ENCODE measurements around the gene RRBP1.

The RRBP1 gene

DNA sequence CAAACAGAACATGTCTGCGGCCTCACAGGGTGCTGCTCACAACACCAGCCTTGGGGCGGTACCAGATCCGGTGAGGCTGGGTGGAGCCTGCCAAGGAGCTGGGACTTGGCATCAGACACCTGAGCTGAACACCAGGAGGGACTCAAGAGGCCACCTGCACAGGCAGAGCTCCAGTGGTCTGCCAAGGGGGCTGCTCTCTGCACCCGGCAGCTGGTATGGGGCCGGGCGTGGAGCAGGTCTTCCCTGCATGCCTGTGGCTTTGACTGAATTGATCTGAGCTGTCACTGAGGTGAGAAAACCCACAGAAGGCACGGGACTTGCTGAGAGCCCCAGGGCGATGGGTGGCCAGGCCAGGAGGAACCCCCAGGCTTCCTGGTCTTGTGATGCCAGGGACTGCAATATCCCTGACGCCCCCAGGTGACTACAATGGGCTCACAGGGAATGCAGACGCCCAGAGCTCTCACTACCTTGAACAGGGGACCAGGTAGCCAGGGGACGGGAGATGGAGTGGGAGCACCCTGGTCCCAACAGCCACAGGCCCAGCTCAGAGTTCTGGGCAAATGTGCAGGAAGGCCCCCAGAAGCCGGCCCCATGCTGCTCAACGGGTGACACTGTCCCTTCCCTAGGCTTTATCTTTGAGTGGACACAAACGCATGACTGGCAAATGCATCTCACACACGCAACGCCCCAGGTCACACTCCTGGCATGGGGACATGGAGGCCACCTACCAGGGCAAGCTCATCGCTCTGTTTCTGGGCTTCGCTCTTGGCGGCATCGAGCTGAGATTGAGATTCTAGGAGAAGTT lies 64.0 kb downstream of the RRBP1 start:
- DNase-seq, result no peak

- no peak for DNase-seq
Observed at GRCh38 chr20:17617212-17617867, 64.7 kb downstream of the RRBP1 start.

- no peak for DNase-seq
Observed at GRCh38 chr20:17616480-17617211, 65.4 kb downstream of the RRBP1 start.

GRCh38 chr20:17615645-17616479 lies 66.2 kb downstream of the RRBP1 start:
- DNase-seq, result no peak

GRCh38 chr20:17614812-17615644 lies 67.0 kb downstream of the RRBP1 start:
- DNase-seq, result no peak

DNA sequence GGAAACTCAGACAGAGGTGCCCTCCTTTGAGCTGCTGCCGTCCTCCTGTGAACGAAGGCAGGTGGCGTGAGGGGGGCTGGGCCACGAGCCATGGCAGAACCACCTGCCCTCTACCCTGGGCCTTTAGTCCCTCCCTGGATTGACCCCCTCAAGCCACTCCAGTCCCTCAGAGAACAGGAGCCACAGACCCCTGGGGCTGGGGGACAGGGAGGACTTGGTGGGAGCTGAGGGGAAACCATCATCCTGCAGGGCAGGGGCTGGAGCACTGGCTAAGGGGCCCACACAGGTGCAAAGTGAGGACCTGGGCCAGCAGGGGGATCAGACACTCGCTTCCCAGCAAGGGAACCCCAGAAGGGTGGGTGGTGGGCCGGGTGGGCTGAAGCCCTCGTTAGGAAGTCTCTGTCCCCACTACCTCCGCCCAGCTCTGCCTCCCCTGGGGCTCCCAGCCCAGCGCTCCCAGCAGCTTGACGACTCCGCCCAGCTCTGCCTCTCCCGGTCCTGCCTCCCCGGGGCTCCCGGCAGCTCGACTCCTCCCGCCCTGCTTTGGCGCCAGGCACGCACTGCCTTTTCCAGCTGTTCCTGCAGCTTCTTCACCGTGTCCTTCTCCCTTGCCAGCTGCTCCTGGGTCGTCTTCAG lies 67.7 kb downstream of the RRBP1 start:
- no peak for DNase-seq

DNA sequence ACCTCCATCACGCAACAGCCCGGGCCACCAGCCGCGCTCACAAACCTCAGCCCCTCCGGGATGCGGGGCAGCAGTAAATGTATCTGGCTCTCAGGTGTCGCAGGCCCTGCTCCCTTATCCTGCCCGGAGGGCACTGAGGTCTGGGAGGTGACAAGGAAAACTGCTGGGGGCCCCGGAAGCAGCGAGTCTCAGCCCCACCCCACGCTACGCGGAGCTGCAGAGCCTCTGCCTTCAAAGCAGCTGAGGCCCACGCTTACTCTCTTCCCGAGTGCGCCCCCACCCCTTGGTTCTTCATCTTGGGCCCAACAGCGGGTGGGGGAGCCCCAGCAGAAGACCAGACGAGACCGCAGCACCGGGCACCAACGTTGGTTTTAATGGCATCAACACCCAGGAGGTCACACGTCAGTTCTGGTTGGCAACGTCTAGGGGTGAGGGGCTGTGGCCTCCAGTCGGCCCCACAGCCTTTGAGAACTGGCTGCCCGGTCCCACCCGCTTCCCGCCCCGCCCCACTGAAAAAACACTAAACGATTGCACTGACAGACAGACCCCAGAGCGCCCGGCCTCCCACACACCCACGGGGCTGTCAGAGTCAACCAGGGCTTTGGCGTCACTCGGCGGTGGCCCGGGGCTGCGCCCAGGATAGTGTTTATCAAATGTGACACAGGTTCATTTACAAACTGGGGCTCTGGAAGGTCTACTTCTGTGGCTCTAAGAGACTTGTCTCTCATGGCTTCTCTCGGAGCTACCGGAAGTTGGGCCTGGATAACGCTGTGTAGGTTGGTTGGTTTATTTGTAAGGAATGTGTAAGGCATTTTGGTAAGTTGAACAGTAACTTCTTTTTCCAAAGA lies 68.5 kb downstream of the RRBP1 start:
- no peak for DNase-seq

DNA sequence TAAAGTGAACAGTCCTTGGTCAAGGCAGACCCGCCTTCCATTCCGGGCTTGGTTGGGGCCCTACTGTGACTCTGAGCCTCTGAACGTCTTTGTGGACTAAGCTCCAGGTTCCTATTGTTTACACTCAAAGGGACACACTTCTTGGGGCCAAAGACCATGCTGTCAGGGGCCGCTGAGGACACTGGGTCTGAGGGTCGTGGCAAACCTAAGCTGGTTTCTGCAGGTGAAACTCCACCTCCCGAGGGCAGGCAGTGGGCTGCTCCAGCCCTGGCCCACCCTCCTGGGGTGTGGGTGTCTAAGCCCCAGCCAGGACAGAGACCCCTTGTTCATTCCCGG lies 69.1 kb downstream of the RRBP1 start:
- no peak for DNase-seq

DNA sequence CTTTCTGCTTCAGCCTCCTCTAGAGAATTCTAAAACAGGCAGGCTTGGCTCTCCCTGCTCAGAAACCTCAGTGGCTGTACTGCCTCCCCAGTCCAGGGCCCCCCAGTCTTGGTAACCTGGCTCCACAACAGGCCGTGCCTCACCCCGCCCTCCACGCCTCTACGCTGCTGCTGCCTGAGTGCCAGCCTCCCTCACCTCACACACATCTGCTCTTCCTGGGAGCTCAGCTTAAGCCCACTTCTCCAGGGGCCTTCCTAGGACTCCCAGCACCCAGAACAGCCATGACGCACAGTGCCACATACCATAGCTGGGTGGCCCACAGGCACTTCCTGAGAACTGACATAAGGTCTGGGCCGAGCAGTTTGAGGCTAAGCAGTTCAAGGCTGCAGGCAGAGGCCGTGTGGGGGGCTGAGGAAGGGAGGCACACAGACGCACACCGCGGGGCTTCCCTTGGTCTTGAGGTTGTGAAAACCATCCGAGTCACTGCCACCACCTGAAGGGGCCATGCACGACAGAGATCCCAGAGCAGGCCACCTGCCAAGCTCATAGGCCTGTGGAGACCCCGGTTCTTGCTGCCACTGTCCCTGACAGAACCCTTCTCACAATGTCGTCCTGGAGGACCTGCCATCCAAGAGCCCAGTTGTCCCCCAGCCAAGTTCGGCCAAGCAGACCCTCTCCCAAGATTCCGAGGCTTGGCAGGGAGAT lies 69.6 kb downstream of the RRBP1 start:
- peak; percentile 47 for DNase-seq

DNA sequence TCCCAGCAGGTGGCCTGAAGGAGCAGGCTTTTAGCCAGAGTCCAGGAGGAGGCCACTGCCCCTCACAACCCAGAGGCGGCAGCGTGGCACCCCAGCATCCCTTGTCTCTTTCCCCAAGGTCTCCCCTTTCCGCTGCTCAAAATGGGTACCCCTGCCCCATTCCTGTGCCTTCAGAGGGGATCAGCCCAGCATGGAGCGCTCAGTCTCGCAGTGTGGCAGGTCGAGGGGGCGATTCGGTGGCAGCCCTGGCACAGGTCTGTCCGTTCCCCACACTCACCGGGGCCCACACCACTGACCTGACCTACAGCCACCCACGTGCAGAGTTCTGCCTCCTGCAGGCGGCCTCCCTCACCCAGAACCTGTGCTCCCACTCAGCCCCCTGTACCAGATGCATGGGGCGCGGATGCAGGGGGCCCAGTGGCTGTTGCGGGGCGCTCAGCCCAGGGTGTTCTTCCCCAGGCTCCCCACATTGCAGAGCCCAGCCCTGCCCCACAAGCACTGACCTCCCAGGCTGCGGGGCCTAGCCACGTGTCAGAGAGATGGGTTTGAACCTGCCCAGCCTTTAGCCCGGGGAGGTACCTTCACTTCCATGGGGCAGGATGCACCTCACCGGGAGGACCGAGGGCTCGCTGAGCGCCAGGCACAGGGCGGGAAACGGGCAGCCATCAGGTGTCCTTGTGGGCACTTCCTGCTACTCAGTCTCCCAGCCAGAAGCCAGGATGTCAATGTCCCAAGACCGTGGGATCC lies 70.3 kb downstream of the RRBP1 start:
- no peak for DNase-seq

DNA sequence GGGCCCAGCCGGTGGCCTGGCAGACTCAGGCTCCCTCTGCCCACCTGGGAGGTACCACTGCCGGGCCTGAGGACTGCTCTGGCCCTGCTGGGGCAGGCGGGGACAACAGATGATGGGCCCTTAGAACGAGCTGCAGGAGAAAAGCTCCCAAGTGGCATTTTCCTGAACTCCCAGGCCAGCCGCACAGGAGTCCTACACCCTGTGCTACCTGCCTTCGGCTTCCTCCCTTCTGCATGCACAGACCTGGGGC lies 70.8 kb downstream of the RRBP1 start:
- no peak for DNase-seq

DNA sequence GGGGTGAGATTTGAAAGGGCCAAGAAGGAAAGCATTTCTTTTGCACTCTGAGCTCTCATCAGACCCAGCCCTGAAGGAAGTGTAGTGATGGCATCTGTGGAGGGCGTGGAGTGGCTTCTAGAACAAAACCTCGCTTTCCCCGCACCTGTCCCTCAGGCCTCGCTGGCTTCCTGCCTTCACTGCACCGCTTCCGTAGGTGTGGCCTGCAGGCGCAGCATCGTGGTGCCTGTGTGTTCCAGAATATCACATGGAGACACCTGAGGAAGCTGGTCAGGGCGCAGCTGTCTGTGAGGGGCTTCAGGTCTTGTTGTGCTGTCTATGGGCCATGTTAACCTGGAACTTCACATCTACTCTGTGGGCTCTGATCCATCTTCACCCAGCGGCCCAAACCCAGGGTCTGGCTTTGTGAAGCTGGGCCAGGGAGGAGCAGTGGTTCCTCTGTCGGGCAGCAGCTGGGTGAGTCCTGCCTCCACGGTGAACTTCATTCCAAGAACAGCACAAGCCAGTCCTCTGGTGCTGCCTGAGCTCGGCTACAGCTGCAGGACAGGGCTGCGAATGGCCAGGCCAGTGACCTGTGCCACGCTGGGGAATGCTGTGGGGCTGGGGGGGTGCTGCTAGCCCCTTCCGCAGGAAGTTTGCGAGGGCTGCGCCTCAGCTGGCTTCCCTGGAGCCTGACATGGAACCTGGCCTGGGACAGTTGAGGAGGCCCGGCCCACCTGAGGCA lies 71.3 kb downstream of the RRBP1 start:
- DNase-seq, result no peak

- DNase-seq, result no peak
Observed at GRCh38 chr20:17609811-17610377, 72.1 kb downstream of the RRBP1 start.

- DNase-seq, result no peak
Observed at GRCh38 chr20:17608701-17609497, 73.1 kb downstream of the RRBP1 start.

GRCh38 chr20:17606001-17606400 lies 76.0 kb downstream of the RRBP1 start:
- no peak for DNase-seq

DNA sequence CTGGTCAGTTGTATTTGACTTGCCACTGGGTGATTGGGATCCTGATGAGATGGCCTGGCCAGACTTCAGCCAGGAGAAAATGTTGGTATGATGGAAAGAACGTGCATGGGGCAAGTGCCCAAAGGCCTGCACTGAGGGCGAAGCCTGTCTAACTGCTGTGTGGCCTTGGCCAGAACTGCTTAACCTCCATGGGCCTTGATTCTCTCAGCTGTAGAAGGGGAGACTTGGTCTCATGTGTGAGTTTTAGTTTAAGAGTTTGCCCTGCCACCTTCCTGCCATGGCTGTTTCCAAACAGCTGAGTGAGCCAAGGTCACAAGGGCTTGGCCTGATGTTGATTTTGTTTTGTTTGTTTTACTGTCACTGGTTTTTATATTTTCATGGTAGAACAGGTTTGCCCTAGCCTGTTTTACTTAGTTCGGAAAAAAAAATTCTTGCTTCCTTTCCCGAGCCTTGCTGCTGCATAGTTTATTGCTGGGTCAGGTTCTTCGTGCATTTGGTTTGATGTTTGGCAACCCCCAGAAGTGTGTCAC lies 76.8 kb downstream of the RRBP1 start:
- no peak for DNase-seq

GRCh38 chr20:17602493-17602892 lies 79.5 kb downstream of the RRBP1 start:
- no peak for DNase-seq

All from activated gamma-delta T cell (primary cell).